ENCODE measurements around the gene FBL.

FBL gene

GRCh38 chr19:39839678-39840327 lies 6.4 kb downstream of the FBL start:
- H3K36me3 ChIP-seq (ENCODE audit: insufficient read depth, low read length), result peaks cover 45% of the 10 kb centered on the region

GRCh38 chr19:39838569-39838968 lies 7.6 kb downstream of the FBL start:
- peaks cover 10% of the 10 kb centered on the region for H3K4me1 ChIP-seq (ENCODE audit: insufficient read depth, low read length)
- peaks cover 45% of the 10 kb centered on the region for H3K36me3 ChIP-seq (ENCODE audit: insufficient read depth, low read length)
- no peak overlapping the region for H3K9ac ChIP-seq (ENCODE audit: low read length)
- no peaks in the 10 kb centered on the region for H3K9me3 ChIP-seq (ENCODE audit: low read length)
- no peak overlapping the region for H3K4me3 ChIP-seq (ENCODE audit: low read depth in 1 of 2, low read length in 2 of 2)
- H3K27ac ChIP-seq (ENCODE audit: low read depth, low read length), result no peak overlapping the region
- no peaks in the 10 kb centered on the region for H3K27me3 ChIP-seq (ENCODE audit: control insufficient read depth in 1 of 2, insufficient read depth in 2 of 2, low read length in 2 of 2)

More at GRCh38 chr19:39839678-39840327, 6.4 kb downstream of the FBL start:
- H3K4me1 ChIP-seq (ENCODE audit: insufficient read depth, low read length), result peaks cover 22% of the 10 kb centered on the region
- no peak overlapping the region for H3K27ac ChIP-seq (ENCODE audit: low read depth, low read length)
- H3K9me3 ChIP-seq (ENCODE audit: low read length), result no peaks in the 10 kb centered on the region
- H3K9ac ChIP-seq (ENCODE audit: low read length), result no peak overlapping the region
- no peak overlapping the region for H3K4me3 ChIP-seq (ENCODE audit: low read depth in 1 of 2, low read length in 2 of 2)
- H3K27me3 ChIP-seq (ENCODE audit: control insufficient read depth in 1 of 2, insufficient read depth in 2 of 2, low read length in 2 of 2), result no peaks in the 10 kb centered on the region

- Histone ChIP-seq H3K9me3 (ENCODE audit: low read length) (no peaks in the 10 kb centered on the region), H3K4me1 (ENCODE audit: insufficient read depth, low read length) (peaks cover 8% of the 10 kb centered on the region), H3K4me3 (ENCODE audit: low read depth in 1 of 2, low read length in 2 of 2) (no peak overlapping the region), H3K9ac (ENCODE audit: low read length) (no peak overlapping the region), H3K27ac (ENCODE audit: low read depth, low read length) (no peak overlapping the region), H3K36me3 (ENCODE audit: insufficient read depth, low read length) (peaks cover 45% of the 10 kb centered on the region), H3K27me3 (ENCODE audit: control insufficient read depth in 1 of 2, insufficient read depth in 2 of 2, low read length in 2 of 2) (no peaks in the 10 kb centered on the region)
Observed at GRCh38 chr19:39837978-39838377, 8.2 kb downstream of the FBL start.

GRCh38 chr19:39834287-39834841 lies 11.8 kb downstream of the FBL start:
- no peaks in the 10 kb centered on the region for H3K27me3 ChIP-seq (ENCODE audit: control insufficient read depth in 1 of 2, insufficient read depth in 2 of 2, low read length in 2 of 2)
- peak overlapping the region; percentile 54 for H3K27ac ChIP-seq (ENCODE audit: low read depth, low read length)
- no peaks in the 10 kb centered on the region for H3K9me3 ChIP-seq (ENCODE audit: low read length)
- peaks cover 59% of the 10 kb centered on the region for H3K36me3 ChIP-seq (ENCODE audit: insufficient read depth, low read length)
- H3K4me1 ChIP-seq (ENCODE audit: insufficient read depth, low read length), result peaks cover 13% of the 10 kb centered on the region
- H3K9ac ChIP-seq (ENCODE audit: low read length), result no peak overlapping the region
- peak overlapping the region; percentile 0 to 71 for H3K4me3 ChIP-seq (ENCODE audit: low read depth in 1 of 2, low read length in 2 of 2)

- peak within 1 kb of the TSS; percentile 71 to 92 for H3K4me3 ChIP-seq (ENCODE audit: low read depth in 1 of 2, low read length in 2 of 2)
- H3K9me3 ChIP-seq (ENCODE audit: low read length), result no peaks in the 10 kb centered on the region
- H3K36me3 ChIP-seq (ENCODE audit: insufficient read depth, low read length), result peaks cover 59% of the 10 kb centered on the region
- peaks cover 13% of the 10 kb centered on the region for H3K4me1 ChIP-seq (ENCODE audit: insufficient read depth, low read length)
- H3K27me3 ChIP-seq (ENCODE audit: control insufficient read depth in 1 of 2, insufficient read depth in 2 of 2, low read length in 2 of 2), result no peaks in the 10 kb centered on the region
- H3K27ac ChIP-seq (ENCODE audit: low read depth, low read length), result peak within 1 kb of the TSS; percentile 80
- peak within 1 kb of the TSS; percentile 37 for H3K9ac ChIP-seq (ENCODE audit: low read length)
Observed at GRCh38 chr19:39833464-39834286, 12.5 kb downstream of the FBL start, which contains the start of gene DYRK1B. TSS of gene DYRK1B (minus strand) at chr19:39834162. CDS start at chr19:39831867, 2,295 bp downstream.

GRCh38 chr19:39833160-39833463 lies 13.1 kb downstream of the FBL start:
- H3K9ac ChIP-seq (ENCODE audit: low read length), result peak overlapping the region; percentile 37
- H3K36me3 ChIP-seq (ENCODE audit: insufficient read depth, low read length), result peaks cover 60% of the 10 kb centered on the region
- peaks cover 13% of the 10 kb centered on the region for H3K4me1 ChIP-seq (ENCODE audit: insufficient read depth, low read length)
- H3K4me3 ChIP-seq (ENCODE audit: low read depth in 1 of 2, low read length in 2 of 2), result peak overlapping the region; percentile 71 to 92
- no peaks in the 10 kb centered on the region for H3K9me3 ChIP-seq (ENCODE audit: low read length)
- no peaks in the 10 kb centered on the region for H3K27me3 ChIP-seq (ENCODE audit: control insufficient read depth in 1 of 2, insufficient read depth in 2 of 2, low read length in 2 of 2)
- peak overlapping the region; percentile 71 for H3K27ac ChIP-seq (ENCODE audit: low read depth, low read length)

- H3K36me3 ChIP-seq (ENCODE audit: insufficient read depth, low read length), result peaks cover 60% of the 10 kb centered on the region
- H3K27ac ChIP-seq (ENCODE audit: low read depth, low read length), result peak overlapping the region; percentile 71
- H3K27me3 ChIP-seq (ENCODE audit: control insufficient read depth in 1 of 2, insufficient read depth in 2 of 2, low read length in 2 of 2), result no peaks in the 10 kb centered on the region
Observed at GRCh38 chr19:39832341-39833083, 13.7 kb downstream of the FBL start.

GRCh38 chr19:39831679-39832078 lies 14.5 kb downstream of the FBL start:
- H3K4me3 ChIP-seq (ENCODE audit: low read depth in 1 of 2, low read length in 2 of 2), result no peak overlapping the region
- no peaks in the 10 kb centered on the region for H3K27me3 ChIP-seq (ENCODE audit: control insufficient read depth in 1 of 2, insufficient read depth in 2 of 2, low read length in 2 of 2)
- peaks cover 56% of the 10 kb centered on the region for H3K36me3 ChIP-seq (ENCODE audit: insufficient read depth, low read length)
- H3K9me3 ChIP-seq (ENCODE audit: low read length), result no peaks in the 10 kb centered on the region
- H3K4me1 ChIP-seq (ENCODE audit: insufficient read depth, low read length), result peaks cover 13% of the 10 kb centered on the region
- no peak overlapping the region for H3K27ac ChIP-seq (ENCODE audit: low read depth, low read length)
- no peak overlapping the region for H3K9ac ChIP-seq (ENCODE audit: low read length)

More at GRCh38 chr19:39832341-39833083, 13.7 kb downstream of the FBL start:
- H3K4me3 ChIP-seq (ENCODE audit: low read depth in 1 of 2, low read length in 2 of 2), result peak overlapping the region; percentile 71 to 92
- no peaks in the 10 kb centered on the region for H3K9me3 ChIP-seq (ENCODE audit: low read length)
- peaks cover 13% of the 10 kb centered on the region for H3K4me1 ChIP-seq (ENCODE audit: insufficient read depth, low read length)
- H3K9ac ChIP-seq (ENCODE audit: low read length), result peak overlapping the region; percentile 37

- no peak overlapping the region for H3K9ac ChIP-seq (ENCODE audit: low read length)
- H3K27me3 ChIP-seq (ENCODE audit: control insufficient read depth in 1 of 2, insufficient read depth in 2 of 2, low read length in 2 of 2), result no peaks in the 10 kb centered on the region
- no peak overlapping the region for H3K4me3 ChIP-seq (ENCODE audit: low read depth in 1 of 2, low read length in 2 of 2)
- H3K27ac ChIP-seq (ENCODE audit: low read depth, low read length), result no peak overlapping the region
- peaks cover 13% of the 10 kb centered on the region for H3K4me1 ChIP-seq (ENCODE audit: insufficient read depth, low read length)
- H3K9me3 ChIP-seq (ENCODE audit: low read length), result no peaks in the 10 kb centered on the region
- H3K36me3 ChIP-seq (ENCODE audit: insufficient read depth, low read length), result peaks cover 55% of the 10 kb centered on the region
Observed at GRCh38 chr19:39830847-39831246, 15.3 kb downstream of the FBL start.

- peaks cover 13% of the 10 kb centered on the region for H3K4me1 ChIP-seq (ENCODE audit: insufficient read depth, low read length)
- no peak overlapping the region for H3K4me3 ChIP-seq (ENCODE audit: low read depth in 1 of 2, low read length in 2 of 2)
- H3K36me3 ChIP-seq (ENCODE audit: insufficient read depth, low read length), result peaks cover 53% of the 10 kb centered on the region
- H3K27me3 ChIP-seq (ENCODE audit: control insufficient read depth in 1 of 2, insufficient read depth in 2 of 2, low read length in 2 of 2), result no peaks in the 10 kb centered on the region
- no peak overlapping the region for H3K9ac ChIP-seq (ENCODE audit: low read length)
- no peak overlapping the region for H3K27ac ChIP-seq (ENCODE audit: low read depth, low read length)
- H3K9me3 ChIP-seq (ENCODE audit: low read length), result no peaks in the 10 kb centered on the region
Observed at GRCh38 chr19:39830406-39830805, 15.8 kb downstream of the FBL start.

GRCh38 chr19:39829702-39830275 lies 16.4 kb downstream of the FBL start:
- no peaks in the 10 kb centered on the region for H3K9me3 ChIP-seq (ENCODE audit: low read length)
- H3K27me3 ChIP-seq (ENCODE audit: control insufficient read depth in 1 of 2, insufficient read depth in 2 of 2, low read length in 2 of 2), result no peaks in the 10 kb centered on the region
- no peak overlapping the region for H3K9ac ChIP-seq (ENCODE audit: low read length)
- H3K4me1 ChIP-seq (ENCODE audit: insufficient read depth, low read length), result peaks cover 18% of the 10 kb centered on the region
- no peak overlapping the region for H3K4me3 ChIP-seq (ENCODE audit: low read depth in 1 of 2, low read length in 2 of 2)
- H3K27ac ChIP-seq (ENCODE audit: low read depth, low read length), result no peak overlapping the region
- peaks cover 53% of the 10 kb centered on the region for H3K36me3 ChIP-seq (ENCODE audit: insufficient read depth, low read length)
